H1 (cell line): Measurements from ENCODE around the gene ABCC11. TPM values are rescaled to one million over a fixed set of nuclear protein-coding genes. Genes with fewer than 3 reads are reported as not detected.

Experiments used
- CTCF ChIA-PET: fragments of 300-600 bp; sonication (Branson Sonifier 250); formaldehyde crosslinking; loops from one replicate; lab custom pipeline; 2021; ENCODE audit not compliant: partially characterized antibody; lab: Charles Lee
- POLR2A ChIA-PET: fragments of 300-600 bp; sonication (Branson Sonifier 250); formaldehyde crosslinking; loops from one replicate; lab custom pipeline; 2021; ENCODE audit warnings: inconsistent platforms; ENCODE audit not compliant: partially characterized antibody; lab: Charles Lee
- DNase-seq, 2 experiments: peaks; one replicate each; pipeline versions ENCODE4 v3.0.0 to v3.0.0-alpha.2; 2010 to 2022; ENCODE audit warnings: low spot score in 2 of 2, low read depth in 1 of 2, mixed read lengths in 1 of 2
- FAIRE-seq: peaks from 2 replicates; lab custom pipeline; 2011; peaks lifted over from hg19 to GRCh38; lab: Jason Lieb, UNC
- H2AFZ ChIP-seq: 2 replicates; pipeline ENCODE4 v1.8.1; 2012; ENCODE audit warnings: low read length, inconsistent platforms
- H2AK5ac ChIP-seq: 2 replicates; pipeline ENCODE4 v1.6.1; 2013; ENCODE audit warnings: low read depth, low read length
- H2BK120ac ChIP-seq: replicated peaks from 2 replicates; pipeline ENCODE3; 2013; ENCODE audit warnings: low read depth, low read length, inconsistent platforms
- H2BK12ac ChIP-seq: 2 replicates; pipeline ENCODE4 v1.6.1; 2013; ENCODE audit warnings: low read depth, low read length
- H2BK15ac ChIP-seq: 2 replicates; pipeline ENCODE4 v1.6.1; 2013; ENCODE audit warnings: low read length
- H2BK20ac ChIP-seq: 2 replicates; pipeline ENCODE4 v1.6.1; 2013; ENCODE audit warnings: low read length
- H2BK5ac ChIP-seq: 2 replicates; pipeline ENCODE4 v1.6.1; 2013; ENCODE audit warnings: low read depth, low read length
- H3K14ac ChIP-seq: 2 replicates; pipeline ENCODE4 v1.6.1; 2013; ENCODE audit warnings: inconsistent platforms; ENCODE audit not compliant: insufficient read length
- H3K18ac ChIP-seq: 2 replicates; pipeline ENCODE4 v1.6.1; 2013; ENCODE audit warnings: low read length; ENCODE audit errors: extremely low read depth
- H3K23ac ChIP-seq: 2 replicates; pipeline ENCODE4 v1.6.1; 2013; ENCODE audit warnings: inconsistent platforms; ENCODE audit not compliant: insufficient read length
- H3K23me2 ChIP-seq: 2 replicates; pipeline ENCODE4 v1.6.1; 2013; ENCODE audit warnings: low read depth, low read length
- H3K27ac ChIP-seq: 2 replicates; pipeline ENCODE4 v1.6.1; 2011; ENCODE audit warnings: low read depth, low read length, inconsistent platforms
- H3K27me3 ChIP-seq, 4 experiments: replicated peaks in 1 of 4; 1 replicate in 1 of 4; 2 replicates in 3 of 4; pipeline versions ENCODE4 v1.6.1 to v1.8.1; 2011 to 2013; ENCODE audit warnings: low read length in 3 of 4, mild to moderate bottlenecking in 3 of 4, inconsistent platforms in 2 of 4, mixed read lengths in 2 of 4, moderate library complexity in 1 of 4; ENCODE audit not compliant: control insufficient read depth in 3 of 4, insufficient read depth in 3 of 4; ENCODE audit errors: extremely low read depth in 1 of 4
- H3K36me3 ChIP-seq, 4 experiments: 2 replicates each; pipeline versions ENCODE4 v1.6.1 to v1.8.1; 2011 to 2013; ENCODE audit warnings: mild to moderate bottlenecking in 4 of 4, low read length in 3 of 4, moderate library complexity in 2 of 4, control low read depth in 1 of 4, inconsistent platforms in 1 of 4; ENCODE audit not compliant: insufficient read depth in 4 of 4, control insufficient read depth in 2 of 4
- H3K4ac ChIP-seq: replicated peaks from 2 replicates; pipeline ENCODE3; 2013; ENCODE audit warnings: low read length, low read depth, mixed read lengths, inconsistent platforms; ENCODE audit not compliant: insufficient read length
- H3K4me1 ChIP-seq, 4 experiments: replicated peaks in 1 of 4; 1 replicate in 1 of 4; 2 replicates in 3 of 4; pipeline versions ENCODE4 v1.6.1 to v1.8.1; 2011 to 2013; ENCODE audit warnings: low read length in 3 of 4, inconsistent platforms in 2 of 4, mixed read lengths in 1 of 4; ENCODE audit not compliant: insufficient read depth in 4 of 4, control insufficient read depth in 3 of 4
- H3K4me2 ChIP-seq, 2 experiments: 2 replicates each; pipeline versions ENCODE4 v1.6.1 to v1.8.1; 2011 to 2013; ENCODE audit warnings: low read depth in 2 of 2, low read length in 2 of 2, control low read depth in 1 of 2, inconsistent platforms in 1 of 2, mild to moderate bottlenecking in 1 of 2; ENCODE audit not compliant: insufficient read depth in 1 of 2
- H3K4me3 ChIP-seq, 4 experiments: fragments of 200-600, 300-600 bp in 1 of 4; sonication (generic), shearing (Covaris generic), sonication (Bioruptor Twin) in 1 of 4; 2 replicates each; pipeline versions ENCODE4 v1.5.1 to v1.8.1; 2011 to 2016; ENCODE audit warnings: low read length in 4 of 4, low read depth in 3 of 4, control low read depth in 2 of 4, inconsistent platforms in 2 of 4, mild to moderate bottlenecking in 2 of 4, mixed read lengths in 1 of 4, moderate library complexity in 1 of 4; ENCODE audit not compliant: insufficient read depth in 2 of 4; ENCODE audit errors: extremely low read depth in 1 of 4
- H3K56ac ChIP-seq: replicated peaks from 2 replicates; pipeline ENCODE3; 2013; ENCODE audit warnings: low read depth, mild to moderate bottlenecking, mixed read lengths, low read length, inconsistent platforms; ENCODE audit not compliant: insufficient read length
- H3K79me1 ChIP-seq: 2 replicates; pipeline ENCODE4 v1.6.1; 2013; ENCODE audit warnings: low read depth, low read length, control low read depth
- H3K79me2 ChIP-seq, 2 experiments: 2 replicates each; pipeline versions ENCODE4 v1.6.1 to v1.8.1; 2012 to 2013; ENCODE audit warnings: low read length in 2 of 2, mild to moderate bottlenecking in 2 of 2, inconsistent platforms in 1 of 2; ENCODE audit not compliant: insufficient read depth in 2 of 2, control insufficient read depth in 1 of 2
- H3K9ac ChIP-seq, 4 experiments: replicated peaks in 1 of 4; 1 replicate in 1 of 4; 2 replicates in 3 of 4; pipeline versions ENCODE4 v1.6.1 to v1.8.1; 2011 to 2013; ENCODE audit warnings: low read depth in 3 of 4, low read length in 3 of 4, control low read depth in 2 of 4, mild to moderate bottlenecking in 2 of 4, moderate library complexity in 2 of 4, inconsistent platforms in 1 of 4; ENCODE audit errors: extremely low read depth in 1 of 4
- H3K9me3 ChIP-seq, 2 experiments: 2 replicates each; pipeline versions ENCODE4 v1.6.1 to v1.8.1; 2012 to 2013; ENCODE audit warnings: mild to moderate bottlenecking in 2 of 2, moderate library complexity in 2 of 2, control low read depth in 1 of 2, inconsistent platforms in 1 of 2, low read depth in 1 of 2, low read length in 1 of 2, mixed read lengths in 1 of 2; ENCODE audit not compliant: insufficient read depth in 2 of 2
- H4K20me1 ChIP-seq, 2 experiments: replicated peaks in 1 of 2; 2 replicates each; pipeline versions ENCODE3 to v1.8.1; 2011 to 2013; ENCODE audit warnings: inconsistent platforms in 2 of 2, low read length in 2 of 2, mild to moderate bottlenecking in 1 of 2; ENCODE audit not compliant: insufficient read depth in 2 of 2, control insufficient read depth in 1 of 2
- H4K5ac ChIP-seq: 2 replicates; pipeline ENCODE4 v1.6.1; 2013; ENCODE audit warnings: low read length, low read depth, mixed read lengths, inconsistent platforms; ENCODE audit not compliant: insufficient read length
- H4K8ac ChIP-seq: 2 replicates; pipeline ENCODE4 v1.8.0; 2013; ENCODE audit warnings: mild to moderate bottlenecking, moderate library complexity, low read length, inconsistent platforms; ENCODE audit not compliant: insufficient read depth; ENCODE audit errors: extremely low read depth
- H4K91ac ChIP-seq: replicated peaks from 2 replicates; pipeline ENCODE3; 2013; ENCODE audit warnings: low read length, mixed read lengths, inconsistent platforms; ENCODE audit not compliant: insufficient read length
- CREB1 ChIP-seq: IDR thresholded peaks from 2 replicates; pipeline ENCODE4 v1.6.1; 2012; ENCODE audit warnings: inconsistent platforms
- GTF2F1 ChIP-seq: IDR thresholded peaks from 2 replicates; pipeline ENCODE4 v1.6.1; 2012; ENCODE audit warnings: low read depth, low read length, improper control_type of control experiment, borderline replicate concordance
- HDAC6 ChIP-seq: IDR thresholded peaks from one replicate; pipeline ENCODE4 v1.7.1; 2012; ENCODE audit warnings: low read depth, mild to moderate bottlenecking, inconsistent platforms, low read length, moderate library complexity
- POLR2AphosphoS5 ChIP-seq: IDR thresholded peaks from 2 replicates; pipeline ENCODE4 v1.6.1; 2011; ENCODE audit warnings: low read depth, low read length
- RAD21 ChIP-seq, 2 experiments: IDR thresholded peaks in 1 of 2; conservative IDR thresholded peaks in 1 of 2; 2 replicates each; pipeline ENCODE4 v1.6.1; 2011; ENCODE audit warnings: low read depth in 2 of 2, low read length in 2 of 2, improper control_type of control experiment in 1 of 2, inconsistent platforms in 1 of 2, mild to moderate bottlenecking in 1 of 2, moderate library complexity in 1 of 2
- SP1 ChIP-seq: IDR thresholded peaks from 2 replicates; pipeline ENCODE4 v1.6.1; 2011; ENCODE audit warnings: low read depth, low read length
- WGBS, 2 experiments: shearing (Covaris generic) in 1 of 2; methylation state at CpG; one replicate each; pipeline versions ENCODE4 v1.1.6 to v1.1.7; 2013 to 2015; ENCODE audit warnings: low lambda C conversion rate in 2 of 2, mixed read lengths in 2 of 2, inconsistent platforms in 1 of 2, low coverage in 1 of 2, missing lambda C conversion rate in 1 of 2; ENCODE audit not compliant: insufficient replicate concordance in 2 of 2, insufficient coverage in 1 of 2, insufficient read length in 1 of 2; ENCODE audit errors: extremely low coverage in 1 of 2, missing lambda C conversion rate in 1 of 2; 5-methylcytosine and 5-hydroxymethylcytosine counted together
- polyA plus RNA-seq, 7 experiments: library from polyadenylated mRNA; depleted of rRNA in 3 of 7; stranded (reverse) in 5 of 7; unstranded in 2 of 7; fragments of >200 nt in 5 of 7; fragments of 200-250 nt in 2 of 7; gene quantifications; 1 replicate in 5 of 7; 2 replicates in 1 of 7; 4 replicates in 1 of 7; pipeline versions ENCODE4 v1.2.1 to v1.2.3, GENCODE V29; 2011 to 2013; ENCODE audit warnings: missing spikeins in 2 of 7, mixed read lengths in 2 of 7
- total RNA-seq: library from RNA; stranded (reverse); fragmentation: NEBNext Ultra II Directional; extraction: Animal tissue kit (Norgen Biotek cat#: 25700); gene quantifications from 2 replicates; pipeline ENCODE4 v1.2.1, GENCODE V29; 2021
- TF ChIP-seq, protein P1 (sequence below): IDR thresholded peaks from 2 replicates; pipeline ENCODE4 v1.6.1; 2012; ENCODE audit warnings: low read length, inconsistent platforms
- TF ChIP-seq, protein P2 (sequence below): IDR thresholded peaks from 2 replicates; pipeline ENCODE4 v1.6.1; 2011; ENCODE audit warnings: low read depth, mild to moderate bottlenecking, low read length; ENCODE audit not compliant: insufficient read depth

ABCC11 gene
- total and polyA plus RNA-seq, 2 of the 8 experiments (the other 6 are each of a cell fraction or from before 2014, with no cell fraction given): 0.06 TPM; not detected in 1

DNA sequence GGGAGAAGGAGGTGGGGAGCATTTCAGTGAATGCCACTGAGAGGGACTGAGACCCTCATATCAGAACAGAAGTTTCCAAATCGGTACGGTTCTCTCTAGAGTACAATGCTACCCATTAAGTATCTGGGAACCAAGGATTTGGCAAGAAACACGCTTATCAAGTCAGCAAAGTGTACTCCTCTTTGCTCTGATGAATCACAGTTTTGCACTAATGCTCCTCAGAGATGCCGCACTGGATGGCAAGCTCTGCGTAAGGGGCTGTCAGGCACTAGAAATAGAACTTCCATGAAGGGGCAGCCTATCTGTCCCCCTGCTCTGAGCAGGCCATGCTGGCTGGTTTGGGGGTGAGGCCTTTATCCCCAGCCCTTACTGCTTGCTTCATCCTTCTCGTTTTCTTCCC lies 86.8 kb downstream of the ABCC11 start:
- H2BK5ac ChIP-seq: no peak overlapping the region
- H3K4me3 ChIP-seq: no peak overlapping the region
- H3K14ac ChIP-seq: no peak overlapping the region
- H3K79me2 ChIP-seq: no peaks in the 10 kb centered on the region
- no peak overlapping the region for H3K4ac ChIP-seq
- H2BK20ac ChIP-seq: no peak overlapping the region
- no peak overlapping the region for H2BK15ac ChIP-seq
- no peaks in the 10 kb centered on the region for H3K4me1 ChIP-seq
- H2AFZ ChIP-seq: no peak overlapping the region
- H4K5ac ChIP-seq: no peak overlapping the region
- DNase-seq (no peak), FAIRE-seq (no peak)
- H3K4me2 ChIP-seq: no peak overlapping the region
- 85% methylated on average over 6 of the region's 6 CpGs; no CpG with 5 or more reads in 1 of the 2 experiments for WGBS, 2 experiments
- no peak overlapping the region for H2BK120ac ChIP-seq
- H3K23me2 ChIP-seq: no peaks in the 10 kb centered on the region
- H2AK5ac ChIP-seq: no peak overlapping the region
- no peak overlapping the region for H2BK12ac ChIP-seq
- no peak overlapping the region for H4K8ac ChIP-seq
- H4K91ac ChIP-seq: no peak overlapping the region
- H3K27ac ChIP-seq: no peak overlapping the region
- no peaks in the 10 kb centered on the region for H3K9me3 ChIP-seq
- H4K20me1 ChIP-seq: no peaks in the 10 kb centered on the region
- TF ChIP-seq, protein P1, sequence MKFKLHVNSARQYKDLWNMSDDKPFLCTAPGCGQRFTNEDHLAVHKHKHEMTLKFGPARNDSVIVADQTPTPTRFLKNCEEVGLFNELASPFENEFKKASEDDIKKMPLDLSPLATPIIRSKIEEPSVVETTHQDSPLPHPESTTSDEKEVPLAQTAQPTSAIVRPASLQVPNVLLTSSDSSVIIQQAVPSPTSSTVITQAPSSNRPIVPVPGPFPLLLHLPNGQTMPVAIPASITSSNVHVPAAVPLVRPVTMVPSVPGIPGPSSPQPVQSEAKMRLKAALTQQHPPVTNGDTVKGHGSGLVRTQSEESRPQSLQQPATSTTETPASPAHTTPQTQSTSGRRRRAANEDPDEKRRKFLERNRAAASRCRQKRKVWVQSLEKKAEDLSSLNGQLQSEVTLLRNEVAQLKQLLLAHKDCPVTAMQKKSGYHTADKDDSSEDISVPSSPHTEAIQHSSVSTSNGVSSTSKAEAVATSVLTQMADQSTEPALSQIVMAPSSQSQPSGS: no peak
- TF ChIP-seq, protein P2, sequence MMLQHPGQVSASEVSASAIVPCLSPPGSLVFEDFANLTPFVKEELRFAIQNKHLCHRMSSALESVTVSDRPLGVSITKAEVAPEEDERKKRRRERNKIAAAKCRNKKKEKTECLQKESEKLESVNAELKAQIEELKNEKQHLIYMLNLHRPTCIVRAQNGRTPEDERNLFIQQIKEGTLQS: no peak
- TF ChIP-seq RAD21 (IDR thresholded peaks at IDR 0.05 in 1 of 2, conservative IDR thresholded peaks at IDR 0.05 in 1 of 2; ENCODE audit: low read depth in 2 of 2, low read length in 2 of 2) (no peak), POLR2AphosphoS5 (no peak), CREB1 (no peak), SP1 (no peak), GTF2F1 (no peak), HDAC6 (no peak)
- no peak overlapping the region for H3K56ac ChIP-seq
- POLR2A ChIA-PET: no interaction called here
- no peak overlapping the region for H3K18ac ChIP-seq
- H3K27me3 ChIP-seq: peaks cover 0 to 4% (median 3%) of the 10 kb centered on the region in 4 experiments; a peak in 6 of 7 replicates
- no peaks in the 10 kb centered on the region for H3K79me1 ChIP-seq
- H3K23ac ChIP-seq: no peak overlapping the region
- H3K9ac ChIP-seq: no peak overlapping the region
- no peaks in the 10 kb centered on the region for H3K36me3 ChIP-seq
- CTCF ChIA-PET: interaction anchor here (0.9 kb wide), 1 partner anchor 287 kb away, joined by 4 read pairs; no protein-coding TSS in a partner anchor
